Effector memory CD4-positive, alpha-beta T cell (primary cell): ENCODE results near the gene ASB10.

Experiments used
- DNase-seq, 3 donors: peaks; one replicate each; pipeline ENCODE4 v3.0.0-alpha.2; 2020
- H3K27ac ChIP-seq: 2 replicates; pipeline ENCODE4 v1.7.0; 2013; ENCODE audit warnings: mild to moderate bottlenecking, low read length, moderate library complexity; ENCODE audit not compliant: insufficient read depth, poor library complexity, severe bottlenecking
- H3K27me3 ChIP-seq: replicated peaks from 2 replicates; pipeline ENCODE4 v1.7.0; 2013; ENCODE audit warnings: mild to moderate bottlenecking, low read length; ENCODE audit not compliant: insufficient read depth, control insufficient read depth, poor library complexity, severe bottlenecking
- H3K36me3 ChIP-seq: 2 replicates; pipeline ENCODE4 v1.7.0; 2013; ENCODE audit warnings: mild to moderate bottlenecking, low read length, moderate library complexity; ENCODE audit not compliant: control insufficient read depth, insufficient read depth
- H3K4me1 ChIP-seq: 2 replicates; pipeline ENCODE4 v1.7.0; 2013; ENCODE audit warnings: low read length, mild to moderate bottlenecking; ENCODE audit not compliant: control insufficient read depth, insufficient read depth, poor library complexity, severe bottlenecking
- H3K4me3 ChIP-seq: 2 replicates; pipeline ENCODE4 v1.7.0; 2013; ENCODE audit warnings: low read length, low read depth, mild to moderate bottlenecking; ENCODE audit not compliant: insufficient read depth, poor library complexity, severe bottlenecking
- H3K9me3 ChIP-seq: 2 replicates; pipeline ENCODE4 v1.7.0; 2013; ENCODE audit warnings: mild to moderate bottlenecking, low read length, moderate library complexity; ENCODE audit not compliant: control insufficient read depth
- total RNA-seq, 3 donors: gene quantifications; one replicate each; lab custom pipeline; 2026; lab: John Stamatoyannopoulos, UW

The ASB10 gene
- total RNA-seq: 0 reads per million in 3 donors

- Histone ChIP-seq H3K27ac (no peak within 1 kb of the TSS), H3K36me3 (no peaks in the 10 kb centered on the region), H3K4me1 (no peaks in the 10 kb centered on the region), H3K9me3 (no peaks in the 10 kb centered on the region), H3K27me3 (no peaks in the 10 kb centered on the region), H3K4me3 (no peak within 1 kb of the TSS)
- no peak for DNase-seq
Observed at GRCh38 chr7:151186640-151187408, at the start of gene ASB10. ASB10 (minus strand) TSS chr7:151187250; CDS start chr7:151187130, 120 bp downstream.

- H3K36me3 ChIP-seq: peaks cover 46% of the 10 kb centered on the region
- peaks cover 17% of the 10 kb centered on the region for H3K4me1 ChIP-seq
- no peak overlapping the region for H3K27ac ChIP-seq
- no peaks in the 10 kb centered on the region for H3K27me3 ChIP-seq
- no peaks in the 10 kb centered on the region for H3K9me3 ChIP-seq
- no peak overlapping the region for H3K4me3 ChIP-seq
- DNase-seq: no peak
Observed at GRCh38 chr7:151236406-151236805, 49.4 kb upstream of the ASB10 start.

- Histone ChIP-seq H3K27ac (no peak overlapping the region), H3K9me3 (no peaks in the 10 kb centered on the region), H3K27me3 (no peaks in the 10 kb centered on the region), H3K36me3 (peaks cover 46% of the 10 kb centered on the region), H3K4me3 (no peak overlapping the region), H3K4me1 (peaks cover 17% of the 10 kb centered on the region)
- DNase-seq: no peak
Observed at GRCh38 chr7:151235091-151235787, 48.2 kb upstream of the ASB10 start.

GRCh38 chr7:151233804-151234203 lies 46.8 kb upstream of the ASB10 start:
- Histone ChIP-seq H3K4me1 (peaks cover 17% of the 10 kb centered on the region), H3K4me3 (peak overlapping the region; percentile 98), H3K27ac (no peak overlapping the region), H3K9me3 (no peaks in the 10 kb centered on the region), H3K27me3 (no peaks in the 10 kb centered on the region), H3K36me3 (peaks cover 40% of the 10 kb centered on the region)
- no peak for DNase-seq

- H3K27ac ChIP-seq: peak overlapping the region; percentile 73
- H3K4me1 ChIP-seq: peaks cover 17% of the 10 kb centered on the region
- H3K36me3 ChIP-seq: peaks cover 33% of the 10 kb centered on the region
- peak overlapping the region; percentile 98 for H3K4me3 ChIP-seq
- peak; percentile 47 to 55 (median 48) for DNase-seq
- H3K9me3 ChIP-seq: no peaks in the 10 kb centered on the region
- no peaks in the 10 kb centered on the region for H3K27me3 ChIP-seq
Observed at GRCh38 chr7:151232917-151233701, 46.1 kb upstream of the ASB10 start.

GRCh38 chr7:151232091-151232916 lies 45.3 kb upstream of the ASB10 start, which contains the start of gene CHPF2:
CHPF2 (plus strand) TSS chr7:151232483; CDS start chr7:151234012, 1,529 bp downstream.
- peaks cover 25% of the 10 kb centered on the region for H3K36me3 ChIP-seq
- H3K9me3 ChIP-seq: no peaks in the 10 kb centered on the region
- no peaks in the 10 kb centered on the region for H3K27me3 ChIP-seq
- H3K27ac ChIP-seq: peak within 1 kb of the TSS; percentile 73
- peaks cover 17% of the 10 kb centered on the region for H3K4me1 ChIP-seq
- peak within 1 kb of the TSS; percentile 98 for H3K4me3 ChIP-seq
- peak; percentile 78 to 84 (median 81) for DNase-seq

GRCh38 chr7:151231080-151231479 lies 44.0 kb upstream of the ASB10 start:
- Histone ChIP-seq H3K27ac (no peak overlapping the region), H3K4me3 (no peak overlapping the region), H3K4me1 (peaks cover 24% of the 10 kb centered on the region), H3K27me3 (no peaks in the 10 kb centered on the region), H3K9me3 (no peaks in the 10 kb centered on the region), H3K36me3 (peaks cover 14% of the 10 kb centered on the region)
- no peak for DNase-seq

- DNase-seq: no peak
- Histone ChIP-seq H3K9me3 (no peaks in the 10 kb centered on the region), H3K4me1 (peaks cover 26% of the 10 kb centered on the region)
Observed at GRCh38 chr7:151229249-151229648, 42.2 kb upstream of the ASB10 start.

More at GRCh38 chr7:151229249-151229648, 42.2 kb upstream of the ASB10 start:
- Histone ChIP-seq H3K4me3 (no peak overlapping the region), H3K27me3 (no peaks in the 10 kb centered on the region), H3K36me3 (peaks cover 6% of the 10 kb centered on the region), H3K27ac (no peak overlapping the region)
